HCT116 (cell line): Measurements from ENCODE around the gene GPN1. TPM values are rescaled to one million over a fixed set of nuclear protein-coding genes. Genes with fewer than 3 reads are reported as not detected.

Experiments used
- ATAC-seq: fragments of 200-7000 bp; cut with Tn5 transposase; 2 replicates; pipeline ENCODE4 v1.9.1; 2020; ENCODE audit warnings: mild to moderate bottlenecking, moderate library complexity
- BruUV-seq: library from RNA; stranded (reverse); fragments of 400-500 nt; replicated peaks from 2 replicates; lab custom pipeline; 2021; lab: Mats Ljungman, UMichigan
- CTCF ChIA-PET: fragments of 300-600 bp; sonication (Branson Sonifier 250); formaldehyde crosslinking; loops from one replicate; lab custom pipeline; 2021; ENCODE audit warnings: antibody characterized with exemption; lab: Charles Lee
- POLR2A ChIA-PET: fragments of 300-600, 350-600 bp; sonication (Branson Sonifier 250); formaldehyde crosslinking; loops from one replicate; lab custom pipeline; 2021; ENCODE audit warnings: antibody characterized with exemption; lab: Charles Lee
- RAD21 ChIA-PET, 2 experiments: fragments of 300-600 bp; sonication (Branson Sonifier 250); formaldehyde crosslinking; loops; one replicate each; lab custom pipeline; 2023; ENCODE audit warnings: low total read pairs in 2 of 2; ENCODE audit not compliant: uncharacterized antibody in 2 of 2, unreplicated experiment in 2 of 2, low non-redundant PET in 1 of 2; lab: Charles Lee
- DNase-seq: peaks from one replicate; pipeline ENCODE4 v3.0.0-alpha.2; 2010; ENCODE audit warnings: low read depth, low spot score
- H2AFZ ChIP-seq: fragments of 200-600 bp; shearing (Covaris generic), sonication (generic); 2 replicates; pipeline ENCODE4 v1.6.1; 2017; ENCODE audit warnings: low read depth, mixed run types, mixed read lengths, antibody characterized with exemption, low read length; ENCODE audit not compliant: poor library complexity, severe bottlenecking
- H3K27ac ChIP-seq: 2 replicates; pipeline ENCODE4 v1.5.1; 2012; ENCODE audit warnings: low read depth, low read length
- H3K27me3 ChIP-seq: fragments of 200-600 bp; sonication (generic); 2 replicates; pipeline ENCODE4 v1.6.1; 2016; ENCODE audit warnings: mixed run types, low read length, mixed read lengths; ENCODE audit not compliant: insufficient read depth
- H3K36me3 ChIP-seq, 2 experiments: fragments of 200-500 bp in 1 of 2; fragments of 200-600 bp in 1 of 2; sonication (Bioruptor generic) in 1 of 2; sonication (generic) in 1 of 2; 2 replicates each; pipeline versions ENCODE4 v1.5.1 to v1.6.1; 2014 to 2016; ENCODE audit warnings: low read length in 2 of 2, inconsistent platforms in 1 of 2, mixed read lengths in 1 of 2, mixed run types in 1 of 2; ENCODE audit not compliant: insufficient read depth in 2 of 2, control insufficient read depth in 1 of 2
- H3K4me1 ChIP-seq, 2 experiments: fragments of 200-600 bp in 1 of 2; sonication (generic) in 1 of 2; 2 replicates each; pipeline versions ENCODE4 v1.5.1 to v1.6.1; 2012 to 2017; ENCODE audit warnings: low read length in 2 of 2, inconsistent platforms in 1 of 2, mild to moderate bottlenecking in 1 of 2, mixed read lengths in 1 of 2, mixed run types in 1 of 2, moderate library complexity in 1 of 2; ENCODE audit not compliant: insufficient read depth in 2 of 2, control insufficient read depth in 1 of 2
- H3K4me2 ChIP-seq: fragments of 200-600 bp; sonication (generic); 2 replicates; pipeline ENCODE4 v1.6.1; 2017; ENCODE audit warnings: mixed run types, low read length, mixed read lengths
- H3K4me3 ChIP-seq, 2 experiments: fragments of 200-600 bp in 1 of 2; sonication (generic) in 1 of 2; replicated peaks in 1 of 2; 2 replicates each; pipeline ENCODE4 v1.5.1; 2011 to 2016; ENCODE audit warnings: low read length in 2 of 2, control low read depth in 1 of 2, low read depth in 1 of 2, mild to moderate bottlenecking in 1 of 2, mixed read lengths in 1 of 2, mixed run types in 1 of 2
- H3K79me2 ChIP-seq: fragments of 200-600 bp; sonication (generic); 2 replicates; pipeline ENCODE4 v1.6.1; 2017; ENCODE audit warnings: mild to moderate bottlenecking, mixed run types, low read length, moderate library complexity, mixed read lengths; ENCODE audit not compliant: insufficient read depth
- H3K9ac ChIP-seq: fragments of 200-600 bp; sonication (generic); 2 replicates; pipeline ENCODE4 v1.6.1; 2016; ENCODE audit warnings: low read length, mixed read lengths
- H3K9me2 ChIP-seq: fragments of 200-600 bp; sonication (generic), shearing (Covaris generic); 2 replicates; pipeline ENCODE4 v1.6.1; 2017; ENCODE audit warnings: mixed run types, mild to moderate bottlenecking, moderate library complexity; ENCODE audit not compliant: insufficient read depth
- H3K9me3 ChIP-seq, 2 experiments: fragments of 200-500 bp in 1 of 2; fragments of 200-600 bp in 1 of 2; sonication (Bioruptor generic) in 1 of 2; sonication (generic) in 1 of 2; 2 replicates each; pipeline ENCODE4 v1.6.1; 2014 to 2017; ENCODE audit warnings: low read length in 2 of 2, mixed read lengths in 2 of 2, inconsistent platforms in 1 of 2, low read depth in 1 of 2, mild to moderate bottlenecking in 1 of 2, mixed run types in 1 of 2, moderate library complexity in 1 of 2; ENCODE audit not compliant: control insufficient read depth in 1 of 2, insufficient read depth in 1 of 2
- H4K20me1 ChIP-seq: fragments of 200-600 bp; sonication (generic), shearing (Covaris generic); 2 replicates; pipeline ENCODE4 v1.6.1; 2017; ENCODE audit warnings: mixed run types, mild to moderate bottlenecking, moderate library complexity; ENCODE audit not compliant: insufficient read depth
- CBX3 ChIP-seq: IDR thresholded peaks from 2 replicates; pipeline ENCODE4 v1.6.1; 2012; ENCODE audit warnings: low read depth
- CEBPB ChIP-seq: IDR thresholded peaks from 2 replicates; pipeline ENCODE4 v1.6.1; 2012; ENCODE audit warnings: low read depth
- EGR1 ChIP-seq: IDR thresholded peaks from 2 replicates; pipeline ENCODE4 v1.6.1; 2012; ENCODE audit warnings: low read depth
- ELF1 ChIP-seq: IDR thresholded peaks from 2 replicates; pipeline ENCODE4 v1.6.1; 2012; ENCODE audit warnings: low read depth, borderline replicate concordance
- EZH2phosphoT487 ChIP-seq: fragments of 200-600 bp; IDR thresholded peaks from 2 replicates; pipeline ENCODE4 v1.6.1; 2018; ENCODE audit warnings: antibody characterized with exemption, borderline replicate concordance
- FOSL1 ChIP-seq: IDR thresholded peaks from 2 replicates; pipeline ENCODE4 v1.6.1; 2012; ENCODE audit warnings: low read depth
- JUND ChIP-seq: IDR thresholded peaks from 2 replicates; pipeline ENCODE4 v1.6.1; 2012
- POLR2AphosphoS5 ChIP-seq: IDR thresholded peaks from 2 replicates; pipeline ENCODE4 v1.6.1; 2011; ENCODE audit warnings: mild to moderate bottlenecking, low read depth, low read length, moderate library complexity
- SIN3A ChIP-seq: IDR thresholded peaks from 2 replicates; pipeline ENCODE4 v1.6.1; 2012; ENCODE audit warnings: low read depth
- SRF ChIP-seq: IDR thresholded peaks from 2 replicates; pipeline ENCODE4 v1.6.1; 2012; ENCODE audit warnings: low read depth
- YY1 ChIP-seq: IDR thresholded peaks from 2 replicates; pipeline ENCODE4 v1.6.1; 2011; ENCODE audit warnings: low read length, low read depth, moderate library complexity, mild to moderate bottlenecking; ENCODE audit not compliant: insufficient replicate concordance; ENCODE audit errors: extremely low read depth
- ZFX ChIP-seq: fragments of 450-650 bp; IDR thresholded peaks from 2 replicates; pipeline ENCODE4 v1.6.1; 2017
- ZNF274 ChIP-seq: fragments of 200-500 bp; sonication (Bioruptor generic); IDR thresholded peaks from 2 replicates; pipeline ENCODE4 v1.6.1; 2014; ENCODE audit warnings: mild to moderate bottlenecking, low read depth, low read length, inconsistent platforms
- intact Hi-C: fragments of 100-400 bp; cut with micrococcal nuclease; formaldehyde crosslinking; loops from 2 replicates; pipeline ENCODE4 v1.10.0; 2022
- total RNA-seq: library from RNA; stranded (reverse); gene quantifications from one replicate; pipeline ENCODE4 v1.2.1, GENCODE V29; 2021; ENCODE audit not compliant: unreplicated experiment
- TF ChIP-seq, protein P1 (sequence below): IDR thresholded peaks from 2 replicates; pipeline ENCODE4 v1.6.1; 2011; ENCODE audit warnings: mild to moderate bottlenecking, low read length, moderate library complexity; ENCODE audit not compliant: insufficient replicate concordance; ENCODE audit errors: extremely low read depth
- TF ChIP-seq, protein P2 (sequence below): IDR thresholded peaks from 2 replicates; pipeline ENCODE4 v1.6.1; 2012; ENCODE audit warnings: low read depth

GPN1 gene
- total RNA-seq, 1 experiment from 2014 or later = 34.3 TPM

DNA sequence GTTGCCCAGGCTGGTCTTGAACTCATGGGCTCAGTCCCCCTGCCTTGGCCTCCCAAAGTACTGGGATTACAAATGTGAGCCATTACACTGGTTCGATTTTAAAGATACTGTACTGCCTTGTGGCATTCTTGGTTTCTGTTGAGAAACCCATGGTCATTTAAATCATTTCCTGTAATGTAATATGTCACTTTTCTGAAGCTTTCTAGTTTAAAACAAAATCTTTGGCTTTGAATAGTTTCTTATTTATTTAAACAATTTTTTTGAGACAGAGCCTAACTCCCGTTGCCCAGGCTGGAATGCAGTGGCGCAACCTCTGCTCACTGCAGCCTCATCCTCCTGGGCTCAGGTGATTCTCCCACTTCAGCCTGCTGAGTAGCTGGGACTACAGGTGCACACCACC is 37.1 kb upstream of the GPN1 start:
- H3K4me3 ChIP-seq = no peak overlapping the region
- no TSS peak for BruUV-seq
- peaks cover 89% of the 10 kb centered on the region for H3K79me2 ChIP-seq
- POLR2A ChIA-PET = no interaction called here
- no peak overlapping the region for H3K4me2 ChIP-seq
- RAD21 ChIA-PET = no interaction called here
- intact Hi-C loops = no loop called here
- H4K20me1 ChIP-seq = peaks cover 14% of the 10 kb centered on the region; the same call in 1 of the 2 replicates
- TF ChIP-seq SRF = no peak
- no peak for TF ChIP-seq ZNF274
- no peak for TF ChIP-seq POLR2AphosphoS5
- no peak for TF ChIP-seq SIN3A
- no peak for TF ChIP-seq ZFX
- no peak for TF ChIP-seq CEBPB
- TF ChIP-seq EZH2phosphoT487 = no peak
- no peak overlapping the region for H2AFZ ChIP-seq
- no peaks in the 10 kb centered on the region for H3K4me1 ChIP-seq
- 0 out of 4 replicates have a peak, but pooled peaks cover 4% of the 10 kb centered on the region in 2 experiments for H3K9me3 ChIP-seq
- CTCF ChIA-PET = no interaction called here
- no peaks in the 10 kb centered on the region for H3K36me3 ChIP-seq
- no peaks in the 10 kb centered on the region for H3K27me3 ChIP-seq
- no peak overlapping the region for H3K9ac ChIP-seq
- no peak overlapping the region for H3K27ac ChIP-seq
- no peaks in the 10 kb centered on the region for H3K9me2 ChIP-seq
- ATAC-seq (no peak), DNase-seq (no peak)

DNA sequence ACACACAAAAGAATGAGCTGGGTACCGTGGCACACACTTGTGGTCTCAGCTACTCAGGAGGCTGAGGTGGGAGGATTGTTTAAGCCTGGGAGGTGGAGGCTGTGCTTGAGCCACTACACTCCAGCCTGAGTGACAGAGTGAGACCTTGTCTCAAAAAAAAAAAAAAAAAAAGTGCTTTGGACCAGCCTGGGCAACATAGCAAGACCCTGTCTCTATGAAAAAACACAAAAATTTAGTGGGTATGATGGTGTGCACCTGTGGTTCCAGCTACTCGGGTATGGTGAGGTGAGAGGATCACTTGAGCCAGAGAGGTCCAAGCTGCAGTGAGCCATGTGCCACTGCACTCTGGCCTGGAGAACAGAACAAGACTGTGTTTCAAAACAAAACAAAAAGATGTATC is 35.6 kb upstream of the GPN1 start:
- H3K4me1 ChIP-seq = no peaks in the 10 kb centered on the region
- H4K20me1 ChIP-seq = peaks cover 14% of the 10 kb centered on the region; the same call in 1 of the 2 replicates
- H3K9me2 ChIP-seq = no peaks in the 10 kb centered on the region
- H3K36me3 ChIP-seq = no peaks in the 10 kb centered on the region
- no peak overlapping the region for H2AFZ ChIP-seq
- H3K4me2 ChIP-seq = no peak overlapping the region
- no TSS peak for BruUV-seq
- ATAC-seq = no peak
- H3K27me3 ChIP-seq = no peaks in the 10 kb centered on the region
- H3K27ac ChIP-seq = no peak overlapping the region
- ChIA-PET POLR2A (no interaction called here), CTCF (no interaction called here), RAD21 (no interaction called here)
- intact Hi-C loops = no loop called here
- DNase-seq = no peak
- H3K9ac ChIP-seq = no peak overlapping the region
- peaks cover 89% of the 10 kb centered on the region for H3K79me2 ChIP-seq
- 0 out of 4 replicates have a peak, but pooled peaks cover 4% of the 10 kb centered on the region in 2 experiments for H3K9me3 ChIP-seq
- H3K4me3 ChIP-seq = no peak overlapping the region
- no peak for TF ChIP-seq ZNF274
- no peak for TF ChIP-seq SRF
- no peak for TF ChIP-seq CBX3
- no peak for TF ChIP-seq FOSL1
- no peak for TF ChIP-seq ELF1
- no peak for TF ChIP-seq EGR1
- TF ChIP-seq CEBPB = no peak
- TF ChIP-seq, protein P1, sequence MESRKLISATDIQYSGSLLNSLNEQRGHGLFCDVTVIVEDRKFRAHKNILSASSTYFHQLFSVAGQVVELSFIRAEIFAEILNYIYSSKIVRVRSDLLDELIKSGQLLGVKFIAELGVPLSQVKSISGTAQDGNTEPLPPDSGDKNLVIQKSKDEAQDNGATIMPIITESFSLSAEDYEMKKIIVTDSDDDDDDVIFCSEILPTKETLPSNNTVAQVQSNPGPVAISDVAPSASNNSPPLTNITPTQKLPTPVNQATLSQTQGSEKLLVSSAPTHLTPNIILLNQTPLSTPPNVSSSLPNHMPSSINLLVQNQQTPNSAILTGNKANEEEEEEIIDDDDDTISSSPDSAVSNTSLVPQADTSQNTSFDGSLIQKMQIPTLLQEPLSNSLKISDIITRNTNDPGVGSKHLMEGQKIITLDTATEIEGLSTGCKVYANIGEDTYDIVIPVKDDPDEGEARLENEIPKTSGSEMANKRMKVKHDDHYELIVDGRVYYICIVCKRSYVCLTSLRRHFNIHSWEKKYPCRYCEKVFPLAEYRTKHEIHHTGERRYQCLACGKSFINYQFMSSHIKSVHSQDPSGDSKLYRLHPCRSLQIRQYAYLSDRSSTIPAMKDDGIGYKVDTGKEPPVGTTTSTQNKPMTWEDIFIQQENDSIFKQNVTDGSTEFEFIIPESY = no peak
- TF ChIP-seq, protein P2, sequence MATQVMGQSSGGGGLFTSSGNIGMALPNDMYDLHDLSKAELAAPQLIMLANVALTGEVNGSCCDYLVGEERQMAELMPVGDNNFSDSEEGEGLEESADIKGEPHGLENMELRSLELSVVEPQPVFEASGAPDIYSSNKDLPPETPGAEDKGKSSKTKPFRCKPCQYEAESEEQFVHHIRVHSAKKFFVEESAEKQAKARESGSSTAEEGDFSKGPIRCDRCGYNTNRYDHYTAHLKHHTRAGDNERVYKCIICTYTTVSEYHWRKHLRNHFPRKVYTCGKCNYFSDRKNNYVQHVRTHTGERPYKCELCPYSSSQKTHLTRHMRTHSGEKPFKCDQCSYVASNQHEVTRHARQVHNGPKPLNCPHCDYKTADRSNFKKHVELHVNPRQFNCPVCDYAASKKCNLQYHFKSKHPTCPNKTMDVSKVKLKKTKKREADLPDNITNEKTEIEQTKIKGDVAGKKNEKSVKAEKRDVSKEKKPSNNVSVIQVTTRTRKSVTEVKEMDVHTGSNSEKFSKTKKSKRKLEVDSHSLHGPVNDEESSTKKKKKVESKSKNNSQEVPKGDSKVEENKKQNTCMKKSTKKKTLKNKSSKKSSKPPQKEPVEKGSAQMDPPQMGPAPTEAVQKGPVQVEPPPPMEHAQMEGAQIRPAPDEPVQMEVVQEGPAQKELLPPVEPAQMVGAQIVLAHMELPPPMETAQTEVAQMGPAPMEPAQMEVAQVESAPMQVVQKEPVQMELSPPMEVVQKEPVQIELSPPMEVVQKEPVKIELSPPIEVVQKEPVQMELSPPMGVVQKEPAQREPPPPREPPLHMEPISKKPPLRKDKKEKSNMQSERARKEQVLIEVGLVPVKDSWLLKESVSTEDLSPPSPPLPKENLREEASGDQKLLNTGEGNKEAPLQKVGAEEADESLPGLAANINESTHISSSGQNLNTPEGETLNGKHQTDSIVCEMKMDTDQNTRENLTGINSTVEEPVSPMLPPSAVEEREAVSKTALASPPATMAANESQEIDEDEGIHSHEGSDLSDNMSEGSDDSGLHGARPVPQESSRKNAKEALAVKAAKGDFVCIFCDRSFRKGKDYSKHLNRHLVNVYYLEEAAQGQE = no peak
- TF ChIP-seq JUND = no peak
- no peak for TF ChIP-seq YY1
